GDM1 (cell line): ENCODE data around the gene TMEM204.

Experiments used
- DNase-seq: peaks from one replicate; lab custom pipeline; 2025; lab: John Stamatoyannopoulos, UW

The TMEM204 gene

GRCh38 chr16:1557576-1557975 is 24.1 kb downstream of the TMEM204 start:
- DNase-seq = no peak

- no peak for DNase-seq
Measured at GRCh38 chr16:1559446-1559975, 26.0 kb downstream of the TMEM204 start.

- no peak for DNase-seq
Measured at GRCh38 chr16:1560153-1560552, 26.7 kb downstream of the TMEM204 start.

GRCh38 chr16:1560866-1561265 is 27.4 kb downstream of the TMEM204 start:
- no peak for DNase-seq

- DNase-seq = no peak
Measured at GRCh38 chr16:1561266-1561665, 27.8 kb downstream of the TMEM204 start.

- DNase-seq = no peak
Measured at GRCh38 chr16:1561836-1562235, 28.4 kb downstream of the TMEM204 start.

GRCh38 chr16:1563786-1564185 is 30.3 kb downstream of the TMEM204 start:
- DNase-seq = no peak

GRCh38 chr16:1564325-1564724 is 30.9 kb downstream of the TMEM204 start:
- DNase-seq = no peak

- no peak for DNase-seq
Measured at GRCh38 chr16:1565083-1565805, 31.8 kb downstream of the TMEM204 start.

GRCh38 chr16:1567988-1568387 is 34.5 kb downstream of the TMEM204 start:
- no peak for DNase-seq

- DNase-seq = no peak
Measured at GRCh38 chr16:1571012-1571671, 37.7 kb downstream of the TMEM204 start.

GRCh38 chr16:1572673-1573072 is 39.2 kb downstream of the TMEM204 start:
- DNase-seq = no peak

GRCh38 chr16:1573301-1573700 is 39.8 kb downstream of the TMEM204 start:
- DNase-seq = no peak

- no peak for DNase-seq
Measured at GRCh38 chr16:1575578-1575977, 42.1 kb downstream of the TMEM204 start.

- peak; percentile 10 for DNase-seq
Measured at GRCh38 chr16:1579214-1579613, 45.7 kb downstream of the TMEM204 start.

- no peak for DNase-seq
Measured at GRCh38 chr16:1580256-1580655, 46.8 kb downstream of the TMEM204 start.

GRCh38 chr16:1580956-1581355 is 47.5 kb downstream of the TMEM204 start:
- DNase-seq = no peak

- DNase-seq = no peak
Measured at GRCh38 chr16:1581804-1582203, 48.3 kb downstream of the TMEM204 start.

GRCh38 chr16:1583180-1583579 is 49.7 kb downstream of the TMEM204 start:
- no peak for DNase-seq

GRCh38 chr16:1584926-1585484 is 51.5 kb downstream of the TMEM204 start:
- no peak for DNase-seq

- no peak for DNase-seq
Measured at GRCh38 chr16:1590366-1590765, 56.9 kb downstream of the TMEM204 start.

GRCh38 chr16:1590930-1591705 is 57.7 kb downstream of the TMEM204 start:
- no peak for DNase-seq
